T47D (cell line): ENCODE data around the gene CNTN6.

Experiments
- DNase-seq, 2 experiments: peaks; one replicate each; pipeline versions ENCODE4 v3.0.0 to v3.0.0-alpha.2; 2011 to 2012; ENCODE audit warnings: low read depth in 1 of 2, low spot score in 1 of 2
- JUND ChIP-seq: IDR thresholded peaks from 2 replicates; pipeline ENCODE4 v1.6.1; 2012; ENCODE audit warnings: low read depth
- in situ Hi-C: cut with HindIII; loops from 2 replicates; pipeline ENCODE4 v1.10.0; 2016; ENCODE audit warnings: low sequenced_read_pairs, low pct_unique_long_range_greater_than_20kb

Gene CNTN6

GRCh38 chr3:1406250-1406649, 313.4 kb downstream of the CNTN6 start:
- no peak for TF ChIP-seq JUND
- no peak for DNase-seq
- in situ Hi-C loops, result no loop called here

- in situ Hi-C loops, result no loop called here
- TF ChIP-seq JUND, result no peak
Observed at GRCh38 chr3:1421577-1421976, 328.8 kb downstream of the CNTN6 start.

GRCh38 chr3:1423566-1424089, 330.8 kb downstream of the CNTN6 start:
- in situ Hi-C loops, result no loop called here

More at GRCh38 chr3:1421577-1421976, 328.8 kb downstream of the CNTN6 start:
- DNase-seq, result no peak

GRCh38 chr3:1439395-1439794, 346.6 kb downstream of the CNTN6 start:
- DNase-seq, result peak in 1 of 2 experiments; percentile 41
- in situ Hi-C loops, result no loop called here
- no peak for TF ChIP-seq JUND

More at GRCh38 chr3:1423566-1424089, 330.8 kb downstream of the CNTN6 start:
- no peak for DNase-seq
- TF ChIP-seq JUND, result no peak

- no peak for DNase-seq
- in situ Hi-C loops, result no loop called here
- TF ChIP-seq JUND, result no peak
Observed at GRCh38 chr3:1442271-1442670, 349.4 kb downstream of the CNTN6 start.

- TF ChIP-seq JUND, result no peak
- in situ Hi-C loops, result no loop called here
- DNase-seq, result no peak
Observed at GRCh38 chr3:1444195-1444594, 351.4 kb downstream of the CNTN6 start.

- TF ChIP-seq JUND, result no peak
- DNase-seq, result no peak
- in situ Hi-C loops, result no loop called here
Observed at GRCh38 chr3:1446531-1446930, 353.7 kb downstream of the CNTN6 start.

- no peak for DNase-seq
- in situ Hi-C loops, result no loop called here
- TF ChIP-seq JUND, result no peak
Observed at GRCh38 chr3:1447452-1447851, 354.6 kb downstream of the CNTN6 start.

- in situ Hi-C loops, result no loop called here
- no peak for TF ChIP-seq JUND
- DNase-seq, result no peak
Observed at GRCh38 chr3:1448443-1448842, 355.6 kb downstream of the CNTN6 start.
